Lower lobe of right lung (tissue), 2 donors: ENCODE measurements around the gene NFYC. TPM values are rescaled to one million over a fixed set of nuclear protein-coding genes. Genes with fewer than 3 reads are reported as not detected.

Experiments
- ATAC-seq, 2 donors: fragments of 200-7000 bp; cut with Tn5 transposase; one replicate each; pipeline ENCODE4 v1.9.1; 2020 to 2022; ENCODE audit warnings: mild to moderate bottlenecking in 2 of 2, moderate library complexity in 2 of 2
- DNase-seq: peaks from one replicate; pipeline ENCODE4 v3.0.0-alpha.2; 2020
- H3K27ac ChIP-seq: fragments of 200-600 bp; one replicate; pipeline ENCODE4 v1.8.0; 2022
- H3K27me3 ChIP-seq: fragments of 200-600 bp; one replicate; pipeline ENCODE4 v1.8.0; 2022; ENCODE audit warnings: low read depth
- H3K36me3 ChIP-seq: fragments of 200-600 bp; one replicate; pipeline ENCODE4 v1.8.0; 2022; ENCODE audit warnings: mild to moderate bottlenecking
- H3K4me1 ChIP-seq: fragments of 200-600 bp; one replicate; pipeline ENCODE4 v1.8.0; 2022
- H3K4me3 ChIP-seq: fragments of 200-600 bp; one replicate; pipeline ENCODE4 v1.8.0; 2022; ENCODE audit warnings: mild to moderate bottlenecking
- H3K9me3 ChIP-seq: fragments of 200-600 bp; one replicate; pipeline ENCODE4 v1.8.0; 2022
- CTCF ChIP-seq: fragments of 200-600 bp; IDR thresholded peaks from one replicate; pipeline ENCODE4 v1.8.0; 2022; ENCODE audit warnings: antibody characterized with exemption, mild to moderate bottlenecking
- intact Hi-C: fragments of 100-400 bp; cut with DNase I; formaldehyde crosslinking; loops from one replicate; pipeline ENCODE4 v1.11.0; 2022
- microRNA-seq: library from miRNA; unstranded; fragments of <30 nt; microRNA quantifications from one replicate; pipeline ENCODE4 v1.2.0, GENCODE V29; 2020; ENCODE audit warnings: borderline number of aligned reads
- total RNA-seq: library from RNA; stranded (reverse); fragmentation: NEBNext Ultra II Directional; extraction: Animal tissue kit (Norgen Biotek cat#: 25700); gene quantifications from one replicate; pipeline ENCODE4 v1.2.1, GENCODE V29; 2021
- donor health status: DM: no; HTN: yes; CAD: no; lungs with severe emphysema.

Gene NFYC
- total RNA-seq, 1 donor from 2014 or later: 54.2 TPM

GRCh38 chr1:40818264-40818961, 126.9 kb downstream of the NFYC start:
- peak; percentile 87 to 93 for ATAC-seq
- H3K4me3 ChIP-seq: peak overlapping the region; percentile 56
- intact Hi-C loops: no loop called here

GRCh38 chr1:40819101-40819500, 127.6 kb downstream of the NFYC start:
- H3K9me3 ChIP-seq: no peaks in the 10 kb centered on the region
- peaks cover 9% of the 10 kb centered on the region for H3K4me1 ChIP-seq
- DNase-seq (no peak), ATAC-seq (no peak)
- no peak overlapping the region for H3K27ac ChIP-seq
- intact Hi-C loops: no loop called here
- H3K27me3 ChIP-seq: no peaks in the 10 kb centered on the region
- TF ChIP-seq CTCF: no peak
- peak overlapping the region; percentile 56 for H3K4me3 ChIP-seq
- H3K36me3 ChIP-seq: no peaks in the 10 kb centered on the region

More at GRCh38 chr1:40818264-40818961, 126.9 kb downstream of the NFYC start:
- H3K27ac ChIP-seq: no peak overlapping the region
- peak; percentile 82 for DNase-seq
- H3K27me3 ChIP-seq: no peaks in the 10 kb centered on the region
- H3K4me1 ChIP-seq: peaks cover 9% of the 10 kb centered on the region
- TF ChIP-seq CTCF: no peak
- H3K9me3 ChIP-seq: no peaks in the 10 kb centered on the region
- H3K36me3 ChIP-seq: no peaks in the 10 kb centered on the region

GRCh38 chr1:40820251-40820797, 128.8 kb downstream of the NFYC start:
- no peak overlapping the region for H3K4me3 ChIP-seq
- no peak for DNase-seq
- H3K27me3 ChIP-seq: no peaks in the 10 kb centered on the region
- H3K36me3 ChIP-seq: no peaks in the 10 kb centered on the region
- TF ChIP-seq CTCF: no peak
- H3K9me3 ChIP-seq: no peaks in the 10 kb centered on the region
- H3K4me1 ChIP-seq: peaks cover 9% of the 10 kb centered on the region
- intact Hi-C loops: no loop called here
- no peak overlapping the region for H3K27ac ChIP-seq
- no peak for ATAC-seq

Small RNA genes within 50 kb of the gene (microRNA-seq; reads per million reads assigned to microRNA genes)
- gene MIR30C1 (12.1 reads per million, percentile 19 among the genes with 10 or more reads in this experiment), gene MIR30E (2,973 reads per million, percentile 88 among the genes with 10 or more reads in this experiment)

Other genes with a start within 250 kb of the NFYC start
- 1.3 TPM for gene ZFP69B, start 241.2 kb upstream of the NFYC start, total RNA-seq
- 3.6 TPM for gene ZFP69, start 214.4 kb upstream of the NFYC start, total RNA-seq
- gene EXO5, start 182.9 kb upstream of the NFYC start, total RNA-seq: 7.8 TPM
- gene ZNF684, start 160.1 kb upstream of the NFYC start, total RNA-seq: 3.0 TPM
- gene RIMS3, start 26.0 kb upstream of the NFYC start, total RNA-seq: 4.6 TPM
- 0.89 TPM for gene KCNQ4, start 92.1 kb downstream of the NFYC start, total RNA-seq
- 13.9 TPM for gene CITED4, start 170.7 kb downstream of the NFYC start, total RNA-seq